Osteoblast (primary cell): ENCODE results near the gene MINDY1. TPM values are rescaled to one million over a fixed set of nuclear protein-coding genes. Genes with fewer than 3 reads are reported as not detected.

Experiments used
- DNase-seq: peaks from one replicate; pipeline ENCODE4 v3.0.0; 2011; ENCODE audit warnings: low spot score, mixed read lengths; ENCODE audit not compliant: insufficient read length; ENCODE audit errors: missing footprints
- H2AFZ ChIP-seq: 2 replicates; pipeline ENCODE4 v1.6.0; 2011; ENCODE audit warnings: mild to moderate bottlenecking, low read length
- H3K27ac ChIP-seq: 2 replicates; pipeline ENCODE4 v1.5.1; 2011; ENCODE audit warnings: mild to moderate bottlenecking, low read depth, low read length, moderate library complexity
- H3K27me3 ChIP-seq: 2 replicates; pipeline ENCODE4 v1.6.0; 2012; ENCODE audit warnings: mild to moderate bottlenecking, control low read depth, inconsistent platforms, low read length, moderate library complexity; ENCODE audit not compliant: insufficient read depth
- H3K36me3 ChIP-seq: 2 replicates; pipeline ENCODE4 v1.5.1; 2011; ENCODE audit warnings: mild to moderate bottlenecking, low read length, control low read depth, moderate library complexity; ENCODE audit not compliant: insufficient read depth
- H3K4me1 ChIP-seq: 2 replicates; pipeline ENCODE4 v1.5.1; 2011; ENCODE audit warnings: mild to moderate bottlenecking, low read length, control low read depth, moderate library complexity; ENCODE audit not compliant: insufficient read depth
- H3K4me2 ChIP-seq: 2 replicates; pipeline ENCODE4 v1.6.0; 2011; ENCODE audit warnings: mild to moderate bottlenecking, low read length; ENCODE audit not compliant: insufficient read depth
- H3K4me3 ChIP-seq: fragments of 200-600 bp; sonication (generic); 3 replicates; pipeline ENCODE4 v1.5.1; 2012; ENCODE audit warnings: mild to moderate bottlenecking, low read length, inconsistent platforms; ENCODE audit not compliant: insufficient read depth
- H3K79me2 ChIP-seq: 2 replicates; pipeline ENCODE4 v1.6.0; 2012; ENCODE audit warnings: mild to moderate bottlenecking, low read length, control low read depth, inconsistent platforms; ENCODE audit not compliant: insufficient read depth
- H3K9me3 ChIP-seq: 2 replicates; pipeline ENCODE4 v1.5.1; 2011; ENCODE audit warnings: low read depth, low read length, control low read depth
- H4K20me1 ChIP-seq: 2 replicates; pipeline ENCODE4 v1.6.0; 2012; ENCODE audit warnings: mild to moderate bottlenecking, low read length, control low read depth; ENCODE audit not compliant: insufficient read depth
- CTCF ChIP-seq: IDR thresholded peaks from 2 replicates; pipeline ENCODE4 v1.5.1; 2011; ENCODE audit warnings: mild to moderate bottlenecking, low read depth, low read length, moderate library complexity; ENCODE audit errors: extremely low read depth
- total RNA-seq: library from RNA; depleted of rRNA; stranded (reverse); fragments of >200 nt; gene quantifications from 2 replicates; pipeline ENCODE4 v1.2.3, GENCODE V29; 2012

The MINDY1 gene
- total RNA-seq, 1 donor, result 18.1 TPM

GRCh38 chr1:150987924-150988323 lies 18.8 kb downstream of the MINDY1 start:
- no peaks in the 10 kb centered on the region for H3K27me3 ChIP-seq
- no peak overlapping the region for H2AFZ ChIP-seq
- no peak overlapping the region for H3K27ac ChIP-seq
- H3K4me2 ChIP-seq, result no peak overlapping the region
- H3K4me1 ChIP-seq, result no peaks in the 10 kb centered on the region
- no peak for TF ChIP-seq CTCF
- H3K4me3 ChIP-seq, result no peak overlapping the region
- H3K79me2 ChIP-seq, result no peaks in the 10 kb centered on the region
- DNase-seq, result no peak
- no peaks in the 10 kb centered on the region for H3K36me3 ChIP-seq
- no peaks in the 10 kb centered on the region for H3K9me3 ChIP-seq
- no peaks in the 10 kb centered on the region for H4K20me1 ChIP-seq

- Histone ChIP-seq H3K4me3 (no peak overlapping the region), H4K20me1 (no peaks in the 10 kb centered on the region), H3K36me3 (no peaks in the 10 kb centered on the region), H3K4me2 (no peak overlapping the region), H3K9me3 (no peaks in the 10 kb centered on the region), H3K27ac (no peak overlapping the region), H3K27me3 (no peaks in the 10 kb centered on the region), H3K4me1 (peaks cover 11% of the 10 kb centered on the region), H3K79me2 (no peaks in the 10 kb centered on the region), H2AFZ (no peak overlapping the region)
- no peak for DNase-seq
- no peak for TF ChIP-seq CTCF
Observed at GRCh38 chr1:150985179-150985825, 21.4 kb downstream of the MINDY1 start.

- Histone ChIP-seq H3K27me3 (no peaks in the 10 kb centered on the region), H3K27ac (no peak within 1 kb of the TSS), H3K4me1 (peaks cover 34% of the 10 kb centered on the region), H4K20me1 (no peaks in the 10 kb centered on the region), H3K4me3 (no peak within 1 kb of the TSS), H3K36me3 (no peaks in the 10 kb centered on the region), H3K4me2 (no peak within 1 kb of the TSS), H3K9me3 (no peaks in the 10 kb centered on the region), H2AFZ (peak within 1 kb of the TSS; percentile 59), H3K79me2 (no peaks in the 10 kb centered on the region)
- peak; percentile 58 for DNase-seq
- TF ChIP-seq CTCF, result no peak
Observed at GRCh38 chr1:150981805-150982712, 24.6 kb downstream of the MINDY1 start, which contains the start of gene ANXA9. TSS of gene ANXA9 (plus strand) at chr1:150982292. CDS start at chr1:150983106, 814 bp downstream.
